SK-N-MC (cell line): Measurements from ENCODE around the gene CLIC1.

Source experiments
- DNase-seq: peaks from one replicate; pipeline ENCODE4 v3.0.0-alpha.2; 2011; ENCODE audit warnings: low read depth, low spot score
- H3K27ac ChIP-seq: fragments of 200-600 bp; sonication (generic); 2 replicates; pipeline ENCODE4 v1.5.1; 2016; ENCODE audit warnings: mixed run types
- H3K36me3 ChIP-seq: fragments of 200-600 bp; sonication (generic); 2 replicates; pipeline ENCODE4 v1.6.1; 2017; ENCODE audit warnings: antibody characterized with exemption, low read length, mixed read lengths; ENCODE audit not compliant: insufficient read depth
- H3K4me3 ChIP-seq: fragments of 200-600 bp; sonication (generic); 2 replicates; pipeline ENCODE4 v1.5.1; 2016
- H3K9ac ChIP-seq: fragments of 200-600 bp; sonication (generic); 2 replicates; pipeline ENCODE4 v1.8.0; 2017; ENCODE audit warnings: mixed run types, mixed read lengths; ENCODE audit not compliant: insufficient read length
- H3K9me3 ChIP-seq: fragments of 200-600 bp; sonication (generic); 2 replicates; pipeline ENCODE4 v1.6.1; 2017; ENCODE audit warnings: low read depth, mild to moderate bottlenecking, antibody characterized with exemption, low read length, moderate library complexity, mixed read lengths
- EZH2 ChIP-seq: fragments of 200-600 bp; sonication (generic); IDR thresholded peaks from one replicate; pipeline ENCODE4 v1.6.1; 2017; ENCODE audit warnings: antibody characterized with exemption
- FOXP2 ChIP-seq: optimal IDR thresholded peaks from 2 replicates; pipeline ENCODE3; 2011; ENCODE audit warnings: mild to moderate bottlenecking, moderate library complexity; ENCODE audit not compliant: insufficient read depth; ENCODE audit errors: extremely low read length, control extremely low read depth
- POLR2AphosphoS5 ChIP-seq: IDR thresholded peaks from 2 replicates; pipeline ENCODE4 v1.6.1; 2012; ENCODE audit warnings: mild to moderate bottlenecking, low read depth, low read length, borderline replicate concordance

CLIC1 gene

DNA sequence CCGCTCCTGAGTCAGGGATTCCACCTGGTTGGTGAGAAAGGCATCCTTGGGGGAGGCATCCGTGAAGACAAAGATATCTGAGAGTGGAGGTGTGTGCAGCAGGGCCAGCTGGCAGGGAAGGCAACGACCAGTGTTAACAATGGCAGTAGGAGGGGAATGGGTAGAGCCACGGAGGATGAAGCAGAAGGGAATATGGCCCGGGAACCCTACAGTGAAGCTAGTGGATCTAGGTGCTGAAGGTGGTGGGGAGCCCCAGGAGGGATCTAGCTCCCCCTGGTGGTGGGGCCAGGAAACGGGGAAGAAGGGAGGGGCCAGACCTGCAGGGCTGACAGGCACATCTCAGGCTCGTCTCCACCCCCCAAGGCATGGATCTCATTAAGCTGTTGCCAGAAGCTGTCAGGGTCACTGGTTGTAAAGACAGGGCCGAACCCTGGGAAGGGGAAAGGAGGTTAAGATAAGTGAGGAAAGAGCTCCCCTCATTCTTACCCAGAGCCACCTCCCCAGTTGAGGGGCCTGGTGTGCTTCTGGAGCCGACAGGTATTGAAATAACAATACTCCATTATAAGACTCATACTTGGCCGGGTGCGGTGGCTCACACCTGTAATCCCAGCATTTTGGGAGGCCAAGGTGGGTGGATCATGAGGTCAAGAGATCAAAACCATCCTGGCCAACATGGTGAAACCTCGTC lies 33.5 kb upstream of the CLIC1 start:
- Histone ChIP-seq H3K36me3 (no peaks in the 10 kb centered on the region), H3K4me3 (no peak overlapping the region), H3K27ac (no peak overlapping the region), H3K9ac (no peak overlapping the region), H3K9me3 (no peaks in the 10 kb centered on the region)
- no peak for DNase-seq
- TF ChIP-seq FOXP2, result no peak
- no peak for TF ChIP-seq POLR2AphosphoS5
- TF ChIP-seq EZH2, result no peak

DNA sequence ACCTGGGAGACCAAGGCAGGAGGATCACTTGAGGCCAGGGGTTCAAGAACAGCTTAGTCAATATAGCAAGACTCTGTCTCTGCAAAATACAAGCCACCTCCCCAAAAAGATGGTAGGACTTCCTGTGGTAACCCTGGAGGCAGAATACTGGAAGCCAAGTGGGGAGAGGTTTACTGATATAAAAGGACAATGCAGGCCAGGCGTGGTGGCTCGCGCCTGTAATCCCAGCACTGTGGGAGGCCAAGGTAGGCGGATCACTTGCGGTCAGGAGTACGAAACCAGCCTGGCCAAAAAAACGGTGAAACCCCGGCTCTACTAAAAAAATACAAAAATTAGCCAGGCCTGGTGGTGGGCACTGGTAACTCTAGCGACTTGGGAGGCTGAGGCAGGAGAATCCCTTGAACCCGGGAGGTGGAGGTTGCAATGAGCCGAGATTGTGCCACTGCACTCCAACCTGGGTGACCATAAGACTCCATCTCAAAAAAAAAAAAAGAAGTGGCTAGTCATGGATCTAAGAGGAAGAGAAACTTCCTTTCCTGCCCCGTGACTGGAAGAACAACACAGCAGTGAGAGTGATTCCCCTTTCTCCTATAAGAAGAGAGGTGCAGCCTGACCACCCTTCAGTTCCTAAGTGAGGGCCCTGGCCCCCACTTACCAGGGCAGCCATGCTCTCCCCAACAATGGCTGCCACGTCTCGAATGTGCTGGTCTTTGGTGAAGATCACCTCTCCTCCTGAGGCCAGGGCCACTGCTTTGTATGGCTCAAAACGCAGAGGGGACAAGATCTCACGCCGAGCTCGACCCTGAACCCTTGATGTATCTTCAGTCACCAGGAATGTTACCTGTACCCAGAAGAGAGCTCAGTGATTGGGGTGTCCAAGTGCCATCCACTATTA lies 32.3 kb upstream of the CLIC1 start:
- DNase-seq, result no peak
- Histone ChIP-seq H3K9me3 (no peaks in the 10 kb centered on the region), H3K4me3 (no peak overlapping the region), H3K36me3 (peaks cover 1% of the 10 kb centered on the region; the same call in 1 of the 2 replicates), H3K9ac (no peak overlapping the region), H3K27ac (no peak overlapping the region)
- TF ChIP-seq POLR2AphosphoS5 (no peak), FOXP2 (no peak), EZH2 (no peak)

GRCh38 chr6:31767096-31767645 lies 30.8 kb upstream of the CLIC1 start:
- no peak overlapping the region for H3K4me3 ChIP-seq
- TF ChIP-seq POLR2AphosphoS5 (no peak), EZH2 (no peak), FOXP2 (no peak)
- H3K9me3 ChIP-seq, result no peaks in the 10 kb centered on the region
- DNase-seq, result no peak
- peaks cover 14% of the 10 kb centered on the region for H3K36me3 ChIP-seq
- no peak overlapping the region for H3K9ac ChIP-seq
- no peak overlapping the region for H3K27ac ChIP-seq

DNA sequence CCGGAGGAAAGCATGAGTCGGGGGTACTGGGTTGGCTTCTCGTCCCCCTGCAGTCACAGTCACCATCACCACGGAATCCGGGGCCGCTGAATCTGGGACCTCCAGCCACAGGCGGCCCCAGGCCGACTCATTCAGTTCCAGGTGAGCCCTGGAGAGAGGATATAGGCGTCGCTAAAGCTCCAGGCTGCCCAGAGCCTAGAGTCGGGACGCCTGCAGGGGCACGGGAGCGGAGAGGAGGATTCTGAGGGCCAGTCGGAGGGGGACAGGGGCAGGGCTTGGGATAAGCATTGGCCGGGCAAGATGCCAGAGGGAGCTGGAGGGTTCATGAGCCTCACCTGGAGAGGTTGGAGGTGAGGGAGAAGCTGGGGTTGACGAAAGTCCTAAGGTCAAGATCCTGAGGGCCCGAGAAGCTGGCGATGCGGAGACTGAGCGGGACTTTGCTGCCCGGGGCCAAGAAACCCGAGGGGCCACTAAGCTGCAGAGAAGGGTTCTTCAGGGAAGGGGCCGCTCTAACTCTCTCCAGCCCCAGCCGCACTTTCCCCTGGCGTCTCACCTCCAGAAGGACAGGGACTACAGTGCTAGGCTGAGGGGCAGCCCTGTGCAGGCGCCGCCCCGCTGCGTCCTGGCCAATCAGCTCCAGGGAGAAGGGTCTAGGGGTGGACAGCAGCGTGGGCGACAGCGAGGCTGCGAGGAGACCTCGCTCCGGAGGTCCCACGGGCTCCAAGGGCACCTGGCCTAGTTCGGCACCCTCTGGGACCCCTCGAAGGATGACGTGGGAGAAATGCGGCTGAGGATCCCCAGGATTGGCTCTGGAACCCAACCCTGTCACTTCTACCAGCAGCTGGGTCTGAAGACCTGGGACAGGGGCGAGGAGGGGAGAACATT lies 29.8 kb upstream of the CLIC1 start:
- Histone ChIP-seq H3K9ac (no peak overlapping the region), H3K36me3 (peaks cover 24% of the 10 kb centered on the region), H3K9me3 (no peaks in the 10 kb centered on the region), H3K27ac (no peak overlapping the region), H3K4me3 (no peak overlapping the region)
- no peak for DNase-seq
- TF ChIP-seq POLR2AphosphoS5 (no peak), EZH2 (no peak), FOXP2 (no peak)

- H3K9ac ChIP-seq, result no peak overlapping the region
- H3K4me3 ChIP-seq, result no peak overlapping the region
- H3K9me3 ChIP-seq, result no peaks in the 10 kb centered on the region
- H3K27ac ChIP-seq, result no peak overlapping the region
- peaks cover 30% of the 10 kb centered on the region for H3K36me3 ChIP-seq
- TF ChIP-seq POLR2AphosphoS5, result no peak
- TF ChIP-seq FOXP2, result no peak
- TF ChIP-seq EZH2, result no peak
- no peak for DNase-seq
Observed at GRCh38 chr6:31765559-31765909, 29.2 kb upstream of the CLIC1 start.

DNA sequence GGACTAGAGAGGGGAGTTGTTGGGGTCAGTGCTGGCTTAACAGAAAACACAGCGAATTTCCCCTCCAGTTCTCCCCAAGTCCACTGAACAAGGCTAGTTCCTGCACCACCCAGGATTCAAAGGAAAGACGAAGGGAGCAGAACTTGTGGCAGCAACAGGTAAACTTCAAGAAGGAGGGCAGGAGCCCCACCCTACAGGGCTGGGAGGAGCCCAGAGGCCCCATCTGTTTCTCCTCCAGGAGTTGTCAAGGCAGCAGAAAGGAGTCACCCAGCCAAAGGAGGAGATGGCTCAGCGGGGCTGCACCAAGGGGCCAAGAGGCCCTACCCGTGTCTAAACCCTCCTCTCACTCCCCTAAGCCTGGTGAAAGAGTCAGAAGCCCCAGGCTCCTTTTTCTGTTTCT lies 27.9 kb upstream of the CLIC1 start:
- DNase-seq, result no peak
- H3K9me3 ChIP-seq, result no peaks in the 10 kb centered on the region
- no peak for TF ChIP-seq FOXP2
- TF ChIP-seq POLR2AphosphoS5, result no peak
- TF ChIP-seq EZH2, result no peak
- no peak overlapping the region for H3K9ac ChIP-seq
- no peak overlapping the region for H3K4me3 ChIP-seq
- peak overlapping the region; percentile 30; the same call in 1 of the 2 replicates for H3K27ac ChIP-seq
- H3K36me3 ChIP-seq, result peaks cover 42% of the 10 kb centered on the region

GRCh38 chr6:31763619-31763940 lies 27.2 kb upstream of the CLIC1 start:
- no peaks in the 10 kb centered on the region for H3K9me3 ChIP-seq
- H3K36me3 ChIP-seq, result peaks cover 48% of the 10 kb centered on the region
- no peak overlapping the region for H3K9ac ChIP-seq
- no peak for DNase-seq
- no peak overlapping the region for H3K4me3 ChIP-seq
- no peak for TF ChIP-seq EZH2
- TF ChIP-seq POLR2AphosphoS5, result no peak
- TF ChIP-seq FOXP2, result no peak
- H3K27ac ChIP-seq, result no peak overlapping the region
